Stimulated activated CD8-positive, alpha-beta memory T cell treated with anti-CD3 and anti-CD28 coated beads, Interleukin-4, amount 100 ng/mL, for 48 hours (primary cell): ENCODE results near the gene CAND1.

Experiments used
- DNase-seq: peaks from one replicate; pipeline ENCODE4 v3.0.0-alpha.2; 2020

Gene CAND1

GRCh38 chr12:67348683-67349082 lies 79.5 kb downstream of the CAND1 start:
- no peak for DNase-seq

GRCh38 chr12:67352682-67353081 lies 83.5 kb downstream of the CAND1 start:
- DNase-seq: no peak

GRCh38 chr12:67354322-67354721 lies 85.2 kb downstream of the CAND1 start:
- DNase-seq: no peak

GRCh38 chr12:67354966-67355365 lies 85.8 kb downstream of the CAND1 start:
- DNase-seq: no peak

- DNase-seq: no peak
Measured at GRCh38 chr12:67355428-67356379, 86.5 kb downstream of the CAND1 start.

- no peak for DNase-seq
Measured at GRCh38 chr12:67356380-67356774, 87.2 kb downstream of the CAND1 start.

GRCh38 chr12:67357376-67358125 lies 88.4 kb downstream of the CAND1 start:
- DNase-seq: no peak

- no peak for DNase-seq
Measured at GRCh38 chr12:67358781-67359338, 89.7 kb downstream of the CAND1 start.

GRCh38 chr12:67362526-67362925 lies 93.4 kb downstream of the CAND1 start:
- DNase-seq: no peak

- no peak for DNase-seq
Measured at GRCh38 chr12:67364228-67364627, 95.1 kb downstream of the CAND1 start.

GRCh38 chr12:67365131-67365530 lies 96.0 kb downstream of the CAND1 start:
- DNase-seq: no peak

- no peak for DNase-seq
Measured at GRCh38 chr12:67367843-67368242, 98.7 kb downstream of the CAND1 start.
